Activated CD4-positive, alpha-beta T cell treated with anti-CD3 and anti-CD28 coated beads for 36 hours (primary cell): ENCODE results near the gene BCAS3. TPM values are rescaled to one million over a fixed set of nuclear protein-coding genes. Genes with fewer than 3 reads are reported as not detected.

Source experiments
- ATAC-seq: fragments of 200-7000 bp; cut with Tn5 transposase; one replicate; pipeline ENCODE4 v1.10.0; 2021; ENCODE audit warnings: mild to moderate bottlenecking, moderate library complexity
- CTCF ChIA-PET: fragments of 350-600 bp; sonication (Branson Sonifier 250); formaldehyde crosslinking; loops from one replicate; lab custom pipeline; 2021; ENCODE audit warnings: antibody characterized with exemption; lab: Charles Lee
- POLR2A ChIA-PET: fragments of 350-600 bp; sonication (Branson Sonifier 250); formaldehyde crosslinking; loops from one replicate; lab custom pipeline; 2021; ENCODE audit warnings: antibody characterized with exemption, inconsistent platforms; lab: Charles Lee
- DNase-seq: peaks from one replicate; pipeline ENCODE4 v3.0.0-alpha.2; 2020
- H3K27ac Mint-ChIP-seq: one replicate; pipeline ENCODE4 v1.8.0; 2021; ENCODE audit warnings: mixed read lengths
- H3K27me3 Mint-ChIP-seq: one replicate; pipeline ENCODE4 v1.8.0; 2021; ENCODE audit warnings: mixed read lengths
- H3K36me3 Mint-ChIP-seq: one replicate; pipeline ENCODE4 v1.8.0; 2021; ENCODE audit warnings: low read depth, mixed read lengths
- H3K4me1 Mint-ChIP-seq: one replicate; pipeline ENCODE4 v1.8.0; 2021; ENCODE audit warnings: mixed read lengths
- H3K4me3 Mint-ChIP-seq: one replicate; pipeline ENCODE4 v1.8.0; 2021; ENCODE audit warnings: mild to moderate bottlenecking, moderate library complexity, mixed read lengths
- H3K9me3 Mint-ChIP-seq: one replicate; pipeline ENCODE4 v1.8.0; 2021; ENCODE audit warnings: low read depth, mixed read lengths
- intact Hi-C, 2 experiments: fragments of 100-400 bp; cut with DNase I in 1 of 2; cut with micrococcal nuclease in 1 of 2; formaldehyde crosslinking; loops; one replicate each; pipeline versions ENCODE4 v1.14.2 to v1.15.1; 2022 to 2024; cut with DNase I, micrococcal nuclease
- total RNA-seq, 2 experiments: library from RNA; stranded (reverse); gene quantifications; one replicate each; pipeline ENCODE4 v1.2.3, GENCODE V29; 2021

BCAS3 gene
- total RNA-seq, 2 experiments from 2014 or later, result 7.2 to 7.5 TPM

- DNase-seq, result peak; percentile 62
- no peaks in the 10 kb centered on the region for H3K9me3 Mint-ChIP-seq
- H3K36me3 Mint-ChIP-seq, result no peaks in the 10 kb centered on the region
- POLR2A ChIA-PET, result no interaction called here
- intact Hi-C loops, result loop anchor here (2.0 to 5.0 kb wide), 4 partner anchors 13 to 807 kb away; partner anchors contain the start of gene PPM1D (in 1 of the 2)
- H3K27me3 Mint-ChIP-seq, result peaks cover 41% of the 10 kb centered on the region
- peaks cover 14% of the 10 kb centered on the region for H3K4me1 Mint-ChIP-seq
- CTCF ChIA-PET, result interaction anchor here (0.8 to 2.3 kb wide), 5 partner anchors 10 to 689 kb away, joined by 3 to 10 read pairs (median 3); no protein-coding TSS in a partner anchor
- peak overlapping the region; percentile 45 for H3K4me3 Mint-ChIP-seq
- no peak overlapping the region for H3K27ac Mint-ChIP-seq
- ATAC-seq, result peak; percentile 20
Observed at GRCh38 chr17:61409301-61410112, 731.9 kb downstream of the BCAS3 start.

- peaks cover 14% of the 10 kb centered on the region for H3K4me1 Mint-ChIP-seq
- peak; percentile 57 for ATAC-seq
- intact Hi-C loops, result loop anchor here (2.0 to 5.0 kb wide), 4 partner anchors 14 to 808 kb away; partner anchors contain the start of gene PPM1D (in 1 of the 2)
- H3K36me3 Mint-ChIP-seq, result no peaks in the 10 kb centered on the region
- no peak overlapping the region for H3K27ac Mint-ChIP-seq
- ChIA-PET CTCF (interaction anchor here (0.8 to 2.3 kb wide), 6 partner anchors 11 to 690 kb away, joined by 3 to 10 read pairs (median 3); no protein-coding TSS in a partner anchor), POLR2A (interaction anchor here (0.8 kb wide), 1 partner anchor 163 kb away, joined by 3 read pairs; no protein-coding TSS in a partner anchor)
- H3K27me3 Mint-ChIP-seq, result peaks cover 38% of the 10 kb centered on the region
- peak; percentile 87 for DNase-seq
- H3K9me3 Mint-ChIP-seq, result no peaks in the 10 kb centered on the region
- H3K4me3 Mint-ChIP-seq, result peak overlapping the region; percentile 45
Observed at GRCh38 chr17:61410141-61411010, 732.7 kb downstream of the BCAS3 start.

GRCh38 chr17:61411011-61411260, 733.3 kb downstream of the BCAS3 start:
- ChIA-PET CTCF (interaction anchor here (0.8 to 2.3 kb wide), 3 partner anchors 108 to 667 kb away, joined by 3 to 8 read pairs (median 3); no protein-coding TSS in a partner anchor), POLR2A (interaction anchor here (0.8 kb wide), 1 partner anchor 162 kb away, joined by 3 read pairs; no protein-coding TSS in a partner anchor)
- Mint-ChIP-seq H3K4me3 (peak overlapping the region; percentile 38), H3K9me3 (no peaks in the 10 kb centered on the region), H3K27me3 (peaks cover 37% of the 10 kb centered on the region), H3K4me1 (peaks cover 14% of the 10 kb centered on the region), H3K36me3 (no peaks in the 10 kb centered on the region), H3K27ac (no peak overlapping the region)
- intact Hi-C loops, result loop anchor here (2.0 to 5.0 kb wide), 4 partner anchors 14 to 809 kb away; partner anchors contain the start of gene PPM1D (in 1 of the 2)
- ATAC-seq, result no peak
- no peak for DNase-seq

- no peaks in the 10 kb centered on the region for H3K36me3 Mint-ChIP-seq
- H3K4me1 Mint-ChIP-seq, result peaks cover 14% of the 10 kb centered on the region
- CTCF ChIA-PET, result interaction anchor here (0.5 to 2.6 kb wide), 19 partner anchors 10 to 751 kb away, joined by 3 to 12 read pairs (median 3); no protein-coding TSS in a partner anchor
- peak overlapping the region; percentile 49 for H3K4me3 Mint-ChIP-seq
- peaks cover 34% of the 10 kb centered on the region for H3K27me3 Mint-ChIP-seq
- no peak overlapping the region for H3K27ac Mint-ChIP-seq
- DNase-seq, result peak; percentile 46
- POLR2A ChIA-PET, result interaction anchor here (0.6 to 0.7 kb wide), 3 partner anchors 189 to 451 kb away, joined by 3 to 4 read pairs (median 3); no protein-coding TSS in a partner anchor
- intact Hi-C loops, result loop anchor here (1.0 to 5.0 kb wide), 12 partner anchors 15 to 809 kb away; partner anchors contain the start of gene PPM1D (in 1 of the 2)
- ATAC-seq, result no peak
- no peaks in the 10 kb centered on the region for H3K9me3 Mint-ChIP-seq
Observed at GRCh38 chr17:61411261-61412142, 733.9 kb downstream of the BCAS3 start.

- intact Hi-C loops, result loop anchor here (1.0 to 5.0 kb wide), 9 partner anchors 139 to 810 kb away; partner anchors contain the start of gene PPM1D (in 1 of the 2)
- Mint-ChIP-seq H3K9me3 (no peaks in the 10 kb centered on the region), H3K27me3 (peaks cover 31% of the 10 kb centered on the region), H3K4me3 (peak overlapping the region; percentile 49), H3K4me1 (peaks cover 14% of the 10 kb centered on the region), H3K36me3 (no peaks in the 10 kb centered on the region), H3K27ac (no peak overlapping the region)
- CTCF ChIA-PET, result interaction anchor here (0.5 to 2.6 kb wide), 21 partner anchors 9 to 751 kb away, joined by 3 to 12 read pairs (median 3); no protein-coding TSS in a partner anchor
- DNase-seq (peak; percentile 84), ATAC-seq (peak; percentile 70)
- POLR2A ChIA-PET, result interaction anchor here (0.6 to 0.7 kb wide), 3 partner anchors 190 to 451 kb away, joined by 3 to 4 read pairs (median 3); no protein-coding TSS in a partner anchor
Observed at GRCh38 chr17:61412143-61412859, 734.6 kb downstream of the BCAS3 start.

GRCh38 chr17:61412860-61413660, 735.4 kb downstream of the BCAS3 start:
- H3K36me3 Mint-ChIP-seq, result no peaks in the 10 kb centered on the region
- no peaks in the 10 kb centered on the region for H3K9me3 Mint-ChIP-seq
- ChIA-PET POLR2A (no interaction called here), CTCF (interaction anchor here (0.6 to 2.6 kb wide), 13 partner anchors 12 to 733 kb away, joined by 3 to 12 read pairs (median 3); no protein-coding TSS in a partner anchor)
- no peak overlapping the region for H3K27ac Mint-ChIP-seq
- intact Hi-C loops, result loop anchor here (1.0 to 5.0 kb wide), 9 partner anchors 138 to 811 kb away; partner anchors contain the start of gene PPM1D (in 1 of the 2)
- H3K27me3 Mint-ChIP-seq, result peaks cover 24% of the 10 kb centered on the region
- ATAC-seq (peak; percentile 0), DNase-seq (no peak)
- H3K4me1 Mint-ChIP-seq, result peaks cover 14% of the 10 kb centered on the region
- no peak overlapping the region for H3K4me3 Mint-ChIP-seq

- Mint-ChIP-seq H3K36me3 (no peaks in the 10 kb centered on the region), H3K4me1 (peaks cover 11% of the 10 kb centered on the region), H3K27ac (no peak overlapping the region), H3K9me3 (no peaks in the 10 kb centered on the region), H3K27me3 (peaks cover 19% of the 10 kb centered on the region), H3K4me3 (no peak overlapping the region)
- CTCF ChIA-PET, result interaction anchor here (1.1 to 2.6 kb wide), 4 partner anchors 34 to 448 kb away, joined by 3 to 12 read pairs (median 6); no protein-coding TSS in a partner anchor
- ATAC-seq (no peak), DNase-seq (no peak)
- POLR2A ChIA-PET, result no interaction called here
- intact Hi-C loops, result loop anchor here (2.0 to 5.0 kb wide), 5 partner anchors 161 to 811 kb away; partner anchors contain the start of gene PPM1D (in 1 of the 2)
Observed at GRCh38 chr17:61413661-61414126, 736.0 kb downstream of the BCAS3 start.

GRCh38 chr17:61414141-61414935, 736.7 kb downstream of the BCAS3 start:
- H3K27me3 Mint-ChIP-seq, result peaks cover 21% of the 10 kb centered on the region
- intact Hi-C loops, result loop anchor here in 1 of 2 experiments (5.0 kb wide), 1 partner anchor 812 kb away; the partner anchor contains the start of gene PPM1D

More at GRCh38 chr17:61414141-61414935, 736.7 kb downstream of the BCAS3 start:
- H3K36me3 Mint-ChIP-seq, result no peaks in the 10 kb centered on the region
- H3K4me1 Mint-ChIP-seq, result peaks cover 10% of the 10 kb centered on the region
- POLR2A ChIA-PET, result no interaction called here
- ATAC-seq, result no peak
- CTCF ChIA-PET, result interaction anchor here (0.5 to 2.6 kb wide), 3 partner anchors 23 to 412 kb away, joined by 4 to 12 read pairs (median 4); no protein-coding TSS in a partner anchor
- DNase-seq, result no peak
- no peaks in the 10 kb centered on the region for H3K9me3 Mint-ChIP-seq
- no peak overlapping the region for H3K4me3 Mint-ChIP-seq
- no peak overlapping the region for H3K27ac Mint-ChIP-seq
